ENCODE data around the gene CREB3L1.
"Not testable (repeated sequence)": the region's sequence is repeated elsewhere in the genome, so short reads cannot be mapped to it uniquely, and the experiment has no call there.

CREB3L1 gene

DNA sequence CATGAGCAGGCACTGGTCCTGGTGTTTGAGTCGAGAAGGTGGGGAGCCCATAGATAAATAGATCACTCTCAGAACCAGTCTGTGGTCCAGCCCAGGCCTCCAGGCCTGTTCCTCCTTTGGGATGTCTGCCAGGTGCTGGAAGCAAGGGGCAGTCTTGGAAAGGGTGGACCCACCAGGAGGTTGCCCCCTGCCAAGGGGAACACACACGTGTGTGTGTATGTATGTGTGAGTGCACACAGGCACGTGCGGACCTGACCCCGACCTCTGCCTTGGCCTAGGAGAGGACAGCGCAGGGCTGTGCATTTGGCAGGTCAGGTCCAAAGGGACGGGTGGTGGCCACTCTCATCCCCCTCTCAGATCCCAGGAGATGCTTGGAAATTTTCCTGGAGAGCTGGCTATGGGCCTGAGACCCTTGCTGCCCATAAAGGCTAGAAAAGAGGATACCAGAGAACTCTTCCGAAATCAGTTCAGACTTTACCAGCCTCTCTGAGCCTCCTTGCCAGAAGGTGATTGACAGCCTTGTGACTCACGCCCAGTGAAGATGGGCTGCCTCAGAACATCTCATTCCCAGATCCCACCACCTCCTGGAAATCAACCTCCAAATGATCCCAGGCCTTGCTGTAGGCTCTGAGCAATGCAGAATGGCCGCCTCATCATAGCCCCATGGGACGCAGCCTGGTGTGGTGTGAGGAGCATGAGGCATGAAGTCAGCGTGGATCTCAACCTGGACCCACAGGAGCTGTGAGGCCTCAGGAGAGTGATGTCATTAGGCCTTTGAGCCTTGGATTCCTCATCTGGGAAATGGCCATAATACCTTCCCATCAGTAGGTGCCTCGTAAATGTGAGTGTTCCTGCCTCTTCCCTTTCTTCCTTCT is 24.0 kb upstream of the CREB3L1 start:
- intact Hi-C loops (cut with micrococcal nuclease): no loop called here
- Mint-ChIP-seq H3K27ac (no peak overlapping the region), H3K9me3 (no peaks in the 10 kb centered on the region), H3K4me3 (no peak overlapping the region), H3K36me3 (ENCODE audit: low read depth) (no peaks in the 10 kb centered on the region), H3K27me3 (peaks cover 4% of the 10 kb centered on the region), H3K4me1 (ENCODE audit: low read depth) (peaks cover 12% of the 10 kb centered on the region)

- H3K27ac Mint-ChIP-seq: no peak overlapping the region
- intact Hi-C loops (cut with micrococcal nuclease): no loop called here
- peaks cover 6% of the 10 kb centered on the region for H3K4me1 Mint-ChIP-seq (ENCODE audit: low read depth)
- no peaks in the 10 kb centered on the region for H3K9me3 Mint-ChIP-seq
- H3K27me3 Mint-ChIP-seq: peaks cover 4% of the 10 kb centered on the region
- no peak overlapping the region for H3K4me3 Mint-ChIP-seq
- H3K36me3 Mint-ChIP-seq (ENCODE audit: low read depth): no peaks in the 10 kb centered on the region
These were observed 23.4 kb upstream of the CREB3L1 start for GRCh38 chr11:46254133-46254491.

GRCh38 chr11:46256540-46257001 is 20.9 kb upstream of the CREB3L1 start:
- no peak overlapping the region for H3K4me3 Mint-ChIP-seq
- no peaks in the 10 kb centered on the region for H3K4me1 Mint-ChIP-seq (ENCODE audit: low read depth)
- H3K27ac Mint-ChIP-seq: no peak overlapping the region
- H3K9me3 Mint-ChIP-seq: no peaks in the 10 kb centered on the region
- intact Hi-C loops (cut with micrococcal nuclease): no loop called here
- H3K27me3 Mint-ChIP-seq: peaks cover 4% of the 10 kb centered on the region
- H3K36me3 Mint-ChIP-seq (ENCODE audit: low read depth): no peaks in the 10 kb centered on the region

GRCh38 chr11:46259347-46259746 is 18.1 kb upstream of the CREB3L1 start:
- H3K36me3 Mint-ChIP-seq (ENCODE audit: low read depth); H3K27me3 Mint-ChIP-seq; intact Hi-C loops (cut with micrococcal nuclease); H3K27ac Mint-ChIP-seq; H3K4me3 Mint-ChIP-seq; H3K4me1 Mint-ChIP-seq (ENCODE audit: low read depth); H3K9me3 Mint-ChIP-seq: not testable (repeated sequence)

- intact Hi-C loops (cut with micrococcal nuclease): no loop called here
- H3K9me3 Mint-ChIP-seq: no peaks in the 10 kb centered on the region
- no peaks in the 10 kb centered on the region for H3K36me3 Mint-ChIP-seq (ENCODE audit: low read depth)
- peaks cover 2% of the 10 kb centered on the region for H3K27me3 Mint-ChIP-seq
- H3K27ac Mint-ChIP-seq: no peak overlapping the region
- no peak overlapping the region for H3K4me3 Mint-ChIP-seq
- no peaks in the 10 kb centered on the region for H3K4me1 Mint-ChIP-seq (ENCODE audit: low read depth)
These were observed 17.4 kb upstream of the CREB3L1 start for GRCh38 chr11:46259971-46260560.

- no peak overlapping the region for H3K27ac Mint-ChIP-seq
- intact Hi-C loops (cut with micrococcal nuclease): no loop called here
These were observed 14.3 kb upstream of the CREB3L1 start for GRCh38 chr11:46263120-46263519.

GRCh38 chr11:46264030-46264429 is 13.4 kb upstream of the CREB3L1 start:
- Mint-ChIP-seq H3K27me3 (peaks cover 4% of the 10 kb centered on the region), H3K27ac (no peak overlapping the region), H3K4me1 (ENCODE audit: low read depth) (peaks cover 5% of the 10 kb centered on the region), H3K4me3 (no peak overlapping the region), H3K36me3 (ENCODE audit: low read depth) (no peaks in the 10 kb centered on the region), H3K9me3 (no peaks in the 10 kb centered on the region)
- intact Hi-C loops (cut with micrococcal nuclease): no loop called here

More at GRCh38 chr11:46263120-46263519, 14.3 kb upstream of the CREB3L1 start:
- no peaks in the 10 kb centered on the region for H3K36me3 Mint-ChIP-seq (ENCODE audit: low read depth)
- H3K27me3 Mint-ChIP-seq: peaks cover 4% of the 10 kb centered on the region
- H3K4me1 Mint-ChIP-seq (ENCODE audit: low read depth): peaks cover 4% of the 10 kb centered on the region
- H3K9me3 Mint-ChIP-seq: no peaks in the 10 kb centered on the region
- H3K4me3 Mint-ChIP-seq: no peak overlapping the region

DNA sequence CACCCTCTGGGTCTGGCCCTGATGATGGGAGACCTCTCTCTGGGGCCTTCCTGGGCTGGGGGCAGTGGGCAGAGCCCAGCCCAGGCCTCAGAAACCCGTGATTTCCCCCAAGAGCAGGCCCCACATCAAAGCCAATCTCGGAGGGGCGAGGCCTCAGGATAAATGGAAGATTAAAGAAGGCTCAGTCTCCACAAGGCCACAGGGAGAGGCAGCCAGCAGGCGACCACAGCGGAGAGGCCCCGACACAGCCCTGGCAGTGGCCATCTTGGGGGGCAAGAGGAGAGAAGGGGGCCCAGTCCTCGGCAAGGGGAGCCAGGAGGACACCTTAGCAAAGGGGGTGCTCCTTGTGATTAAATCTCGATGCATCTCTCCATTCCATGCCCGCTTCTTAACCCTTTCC is 12.5 kb upstream of the CREB3L1 start:
- Mint-ChIP-seq H3K27me3 (peaks cover 8% of the 10 kb centered on the region), H3K4me3 (no peak overlapping the region), H3K27ac (no peak overlapping the region), H3K9me3 (no peaks in the 10 kb centered on the region), H3K4me1 (ENCODE audit: low read depth) (peaks cover 5% of the 10 kb centered on the region), H3K36me3 (ENCODE audit: low read depth) (no peaks in the 10 kb centered on the region)
- intact Hi-C loops (cut with micrococcal nuclease): no loop called here

DNA sequence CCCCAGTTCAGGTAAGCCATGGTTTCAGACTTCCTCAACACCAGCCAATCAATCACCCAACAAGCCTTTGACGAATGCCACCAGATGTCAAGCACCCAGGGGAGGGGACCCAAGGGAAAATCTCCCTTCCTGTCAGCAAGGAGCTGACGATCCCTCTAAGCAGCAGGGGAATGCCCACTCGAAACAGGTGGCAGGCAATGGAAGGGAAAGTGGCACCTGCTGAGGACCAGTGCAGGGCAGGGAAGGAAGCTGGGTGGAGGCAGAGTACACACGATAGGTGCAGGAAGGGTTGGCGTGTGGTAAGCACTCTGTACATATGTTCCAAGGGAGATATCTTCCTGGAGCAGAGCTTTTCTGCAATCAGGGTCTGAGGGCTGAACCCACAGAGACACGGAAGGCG is 11.7 kb upstream of the CREB3L1 start:
- H3K4me1 Mint-ChIP-seq (ENCODE audit: low read depth): peaks cover 5% of the 10 kb centered on the region
- intact Hi-C loops (cut with micrococcal nuclease): no loop called here
- H3K9me3 Mint-ChIP-seq: no peaks in the 10 kb centered on the region
- H3K36me3 Mint-ChIP-seq (ENCODE audit: low read depth): no peaks in the 10 kb centered on the region
- no peak overlapping the region for H3K4me3 Mint-ChIP-seq
- no peak overlapping the region for H3K27ac Mint-ChIP-seq
- peaks cover 8% of the 10 kb centered on the region for H3K27me3 Mint-ChIP-seq

DNA sequence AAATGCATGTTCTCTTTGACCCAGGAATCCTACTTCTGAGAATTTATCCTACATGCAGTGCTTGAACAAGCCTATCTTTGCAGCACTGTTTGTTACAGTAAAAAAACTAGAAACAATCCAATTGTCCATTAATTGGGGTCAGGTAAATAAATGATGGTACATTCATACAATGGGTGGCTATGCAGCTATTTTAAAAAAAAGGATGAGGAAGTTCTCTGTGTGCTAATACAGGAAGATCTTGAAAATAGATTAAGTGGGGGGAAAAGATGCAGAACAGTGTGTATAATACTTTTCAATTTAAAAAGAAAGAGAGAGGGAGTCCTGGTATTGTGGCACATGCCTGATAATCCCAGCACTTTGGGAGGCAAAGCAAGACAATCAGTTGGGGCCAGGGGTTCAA is 9.5 kb upstream of the CREB3L1 start:
- no peaks in the 10 kb centered on the region for H3K36me3 Mint-ChIP-seq (ENCODE audit: low read depth)
- no peak overlapping the region for H3K4me3 Mint-ChIP-seq
- peaks cover 11% of the 10 kb centered on the region for H3K27me3 Mint-ChIP-seq
- intact Hi-C loops (cut with micrococcal nuclease): no loop called here
- peaks cover 11% of the 10 kb centered on the region for H3K4me1 Mint-ChIP-seq (ENCODE audit: low read depth)
- no peak overlapping the region for H3K27ac Mint-ChIP-seq
- no peaks in the 10 kb centered on the region for H3K9me3 Mint-ChIP-seq

GRCh38 chr11:46270684-46271083 is 6.8 kb upstream of the CREB3L1 start:
- intact Hi-C loops (cut with micrococcal nuclease): no loop called here
- no peak overlapping the region for H3K4me3 Mint-ChIP-seq
- H3K9me3 Mint-ChIP-seq: no peaks in the 10 kb centered on the region
- no peaks in the 10 kb centered on the region for H3K36me3 Mint-ChIP-seq (ENCODE audit: low read depth)
- H3K27me3 Mint-ChIP-seq: peaks cover 7% of the 10 kb centered on the region
- peaks cover 13% of the 10 kb centered on the region for H3K4me1 Mint-ChIP-seq (ENCODE audit: low read depth)
- no peak overlapping the region for H3K27ac Mint-ChIP-seq

GRCh38 chr11:46271407-46271806 is 6.1 kb upstream of the CREB3L1 start:
- intact Hi-C loops (cut with micrococcal nuclease): no loop called here
- Mint-ChIP-seq H3K9me3 (no peaks in the 10 kb centered on the region), H3K4me1 (ENCODE audit: low read depth) (peaks cover 13% of the 10 kb centered on the region), H3K4me3 (no peak overlapping the region), H3K27ac (no peak overlapping the region), H3K36me3 (ENCODE audit: low read depth) (no peaks in the 10 kb centered on the region), H3K27me3 (peaks cover 8% of the 10 kb centered on the region)

- Mint-ChIP-seq H3K9me3 (no peaks in the 10 kb centered on the region), H3K4me3 (peak overlapping the region; percentile 1), H3K4me1 (ENCODE audit: low read depth) (peaks cover 13% of the 10 kb centered on the region), H3K27ac (peak overlapping the region; percentile 34), H3K27me3 (peaks cover 14% of the 10 kb centered on the region), H3K36me3 (ENCODE audit: low read depth) (no peaks in the 10 kb centered on the region)
- intact Hi-C loops (cut with micrococcal nuclease): no loop called here
These were observed 5.3 kb upstream of the CREB3L1 start for GRCh38 chr11:46271875-46272815.
